SK-N-MC (cell line): ENCODE measurements around the gene LRFN4.

Experiments used
- EZH2 ChIP-seq: fragments of 200-600 bp; sonication (generic); IDR thresholded peaks from one replicate; pipeline ENCODE4 v1.6.1; 2017; ENCODE audit warnings: antibody characterized with exemption
- POLR2AphosphoS5 ChIP-seq: IDR thresholded peaks from 2 replicates; pipeline ENCODE4 v1.6.1; 2012; ENCODE audit warnings: mild to moderate bottlenecking, low read depth, low read length, borderline replicate concordance

DNA sequence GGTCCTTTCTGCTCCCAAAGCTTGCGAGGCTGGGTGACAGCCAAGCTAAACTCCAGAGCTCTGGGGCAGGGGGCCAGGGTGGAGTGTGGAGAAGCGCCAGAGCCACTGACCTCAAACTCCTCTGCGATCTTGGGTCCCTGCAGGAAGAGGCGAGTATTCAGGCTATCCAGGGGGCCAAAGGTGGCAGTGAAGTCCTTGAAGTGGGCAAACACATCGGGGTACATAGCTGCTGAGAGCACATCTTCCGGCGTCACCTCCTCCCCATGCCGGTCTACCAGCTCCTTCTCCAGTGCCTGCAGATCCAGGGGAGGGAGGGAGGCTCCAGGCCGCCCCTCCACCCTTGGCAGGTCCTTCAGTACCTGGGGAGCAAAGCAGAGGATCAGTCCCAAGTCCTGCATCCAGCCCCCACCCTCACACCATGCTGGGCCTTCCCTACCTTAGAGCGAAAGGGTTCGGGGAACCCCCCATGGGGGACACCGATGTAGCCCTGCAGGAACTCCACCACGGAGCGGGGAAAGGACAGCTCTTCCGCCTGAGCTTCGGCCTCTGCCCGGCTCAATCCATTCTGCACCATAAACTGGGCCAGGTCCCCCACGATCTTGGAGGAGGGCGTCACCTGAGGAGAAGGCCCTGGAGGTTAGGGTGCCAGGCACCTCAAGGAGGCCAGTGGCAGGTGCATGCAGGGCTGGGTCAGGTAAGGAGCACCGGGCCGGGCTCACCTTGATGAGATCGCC, 7.2 kb upstream of the LRFN4 start:
- TF ChIP-seq EZH2, result no peak
- TF ChIP-seq POLR2AphosphoS5, result no peak
